ENCODE results near the gene BCORL1.

- TF ChIP-seq CTCF (IDR thresholded peaks at IDR 0.05; ENCODE audit: low read depth, low read length): no peak
- no peak for TF ChIP-seq EZH2phosphoT487 (IDR thresholded peaks at IDR 0.05; ENCODE audit: low read depth)
Measured at GRCh38 chrX:130095249-130096030, 113.0 kb downstream of the BCORL1 start.

All from OCI-LY3 (cell line).